ENCODE data around the gene STX12.
"Not testable (repeated sequence)": the region's sequence is repeated elsewhere in the genome, so short reads cannot be mapped to it uniquely, and the experiment has no call there.

The STX12 gene

DNA sequence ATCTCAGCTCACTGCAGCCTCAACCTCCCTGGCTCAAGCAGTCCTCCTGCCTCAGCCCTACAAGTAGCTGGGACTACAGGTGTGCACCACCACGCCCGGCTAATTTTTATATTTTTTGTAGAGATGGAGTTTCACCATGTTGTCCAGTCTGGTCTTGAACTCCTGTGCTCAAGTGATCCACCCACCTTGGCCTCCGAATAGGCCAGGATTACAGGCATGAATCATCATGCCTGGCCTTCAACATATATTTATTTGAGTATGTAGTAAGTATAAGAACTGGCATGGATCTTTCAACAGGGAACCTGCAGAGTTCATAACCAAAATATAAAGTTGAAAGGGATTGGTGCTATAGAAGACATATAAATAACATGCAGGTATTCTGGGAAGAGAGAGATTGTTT lies 2.3 kb downstream of the STX12 start:
- peak; percentile 52 for DNase-seq (ENCODE audit: low read depth)

DNA sequence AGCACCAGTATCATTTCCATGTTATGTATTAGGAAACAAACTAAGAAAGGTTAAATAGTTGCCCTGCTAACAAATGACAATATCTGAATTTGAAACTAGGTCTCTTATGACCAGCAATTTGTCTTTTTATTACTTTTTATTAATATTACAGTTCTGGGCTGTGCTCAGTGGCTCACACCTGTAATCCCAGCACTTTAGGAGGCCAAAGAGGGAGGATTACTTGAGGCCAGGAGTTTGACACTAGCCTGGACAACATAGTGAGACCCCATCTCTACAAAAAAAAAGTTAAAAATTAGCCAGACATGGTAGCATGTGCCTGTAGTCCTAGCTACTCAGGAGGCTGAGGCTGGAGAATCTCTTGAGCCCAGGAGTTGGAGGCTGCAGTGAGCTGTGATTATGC lies 3.3 kb downstream of the STX12 start:
- DNase-seq (ENCODE audit: low read depth) = not testable (repeated sequence)

DNA sequence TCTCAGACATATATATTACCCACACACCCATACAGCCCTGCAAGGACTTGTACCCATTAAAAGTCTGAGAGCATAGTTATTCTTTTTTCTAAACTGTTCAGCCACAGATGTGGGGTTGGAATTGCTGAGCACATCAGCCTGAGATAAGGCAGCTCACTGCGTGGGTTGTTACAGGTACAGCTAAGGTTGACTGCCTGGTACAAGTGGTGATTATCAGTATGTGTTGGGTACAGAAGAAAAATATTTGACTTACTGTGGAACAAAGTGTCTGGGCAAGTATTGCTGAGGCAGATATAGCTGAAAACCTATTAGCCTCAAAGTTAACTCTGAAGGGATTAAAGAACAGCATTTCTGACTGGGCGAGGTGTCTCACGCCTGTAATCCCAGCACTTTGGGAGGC lies 5.0 kb downstream of the STX12 start:
- no peak for DNase-seq (ENCODE audit: low read depth)

DNA sequence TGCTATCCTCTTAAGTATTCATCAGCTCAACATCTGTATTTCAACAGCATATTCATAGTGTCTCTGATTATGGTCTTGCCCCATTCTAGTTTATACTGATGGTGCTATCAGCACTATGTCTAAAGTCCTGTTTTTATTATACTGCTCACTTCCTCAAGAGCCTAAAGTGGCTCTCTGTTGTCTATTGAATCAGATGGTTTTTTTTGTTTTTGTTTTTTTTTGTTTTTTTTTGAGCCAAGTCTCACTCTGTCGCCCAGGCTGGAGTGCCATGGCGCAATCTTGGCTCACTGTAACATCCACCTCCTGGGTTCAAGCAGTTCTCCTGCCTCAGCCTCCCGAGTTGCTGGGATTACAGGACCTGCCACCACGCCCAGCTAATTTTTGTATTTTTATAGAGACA lies 6.1 kb downstream of the STX12 start:
- DNase-seq (ENCODE audit: low read depth) = no peak

DNA sequence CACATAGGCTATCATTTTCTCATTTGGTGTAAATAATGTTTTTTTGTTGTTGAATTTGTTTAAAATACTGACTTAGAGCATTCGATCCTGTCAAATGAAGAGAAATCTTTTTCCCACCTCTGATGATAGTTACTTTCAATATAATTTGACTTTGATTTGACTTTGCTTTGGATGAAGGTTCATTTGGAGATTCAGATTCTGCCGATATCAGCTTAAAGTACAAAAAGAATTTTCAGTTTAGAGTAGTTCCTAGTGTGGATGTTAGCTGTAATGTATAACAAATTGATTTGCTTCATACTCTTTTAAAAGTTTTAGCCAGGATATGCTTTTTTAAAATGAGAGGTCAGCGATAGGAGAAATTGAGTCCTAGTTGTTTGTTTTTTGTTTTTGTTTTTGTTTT lies 9.9 kb downstream of the STX12 start:
- DNase-seq (ENCODE audit: low read depth) = no peak

DNA sequence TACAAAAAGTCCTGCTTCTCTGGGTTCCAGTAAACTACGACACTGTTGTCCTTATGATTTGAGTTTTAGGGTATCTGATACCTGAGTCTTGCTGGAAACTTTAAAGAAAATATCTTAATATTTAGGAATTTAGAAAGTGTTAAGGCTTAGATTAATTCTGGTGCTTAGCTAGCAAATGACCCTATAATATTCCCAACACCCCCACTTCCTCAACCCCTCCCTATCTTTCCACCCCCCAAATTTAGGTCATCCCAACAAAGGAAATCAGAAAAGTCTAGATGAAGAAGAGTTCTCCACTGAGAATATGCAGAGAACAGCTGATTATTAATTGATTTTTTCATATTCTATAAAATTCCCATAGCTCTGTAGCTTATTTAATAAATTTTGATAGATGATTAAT lies 11.7 kb downstream of the STX12 start:
- no peak for DNase-seq (ENCODE audit: low read depth)

DNA sequence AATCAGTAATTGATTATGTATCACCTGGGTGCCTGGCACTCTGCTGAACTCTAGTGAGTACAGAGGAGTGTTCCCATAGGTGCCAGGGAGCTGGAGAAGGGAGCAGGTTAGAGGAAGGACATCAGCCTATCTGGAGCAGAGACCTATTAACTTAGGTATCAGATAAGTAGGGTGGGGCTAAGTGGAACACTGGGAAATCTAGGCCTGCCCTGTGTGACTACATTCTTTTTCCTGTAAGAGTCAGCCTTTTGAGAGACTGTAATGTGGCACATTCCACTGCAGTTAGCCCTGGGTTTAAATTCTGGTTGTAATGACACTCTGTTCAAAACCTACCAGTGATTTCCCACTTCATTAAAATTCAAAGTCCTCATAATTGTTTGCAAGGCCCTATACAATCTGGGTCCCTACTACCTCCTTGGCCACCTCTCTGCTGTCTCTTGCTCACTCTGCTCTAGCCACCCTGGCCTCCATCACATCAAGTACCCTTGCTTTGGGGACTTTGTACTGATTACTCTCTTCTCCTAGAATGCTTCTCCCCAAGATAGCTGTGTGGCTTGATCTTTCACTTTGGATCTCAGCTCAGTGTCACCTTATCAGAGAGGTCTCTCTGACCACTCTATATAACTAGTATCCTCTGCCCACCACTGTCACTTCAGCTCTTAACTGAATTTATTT lies 12.9 kb downstream of the STX12 start:
- peak; percentile 47 for DNase-seq (ENCODE audit: low read depth)

DNA sequence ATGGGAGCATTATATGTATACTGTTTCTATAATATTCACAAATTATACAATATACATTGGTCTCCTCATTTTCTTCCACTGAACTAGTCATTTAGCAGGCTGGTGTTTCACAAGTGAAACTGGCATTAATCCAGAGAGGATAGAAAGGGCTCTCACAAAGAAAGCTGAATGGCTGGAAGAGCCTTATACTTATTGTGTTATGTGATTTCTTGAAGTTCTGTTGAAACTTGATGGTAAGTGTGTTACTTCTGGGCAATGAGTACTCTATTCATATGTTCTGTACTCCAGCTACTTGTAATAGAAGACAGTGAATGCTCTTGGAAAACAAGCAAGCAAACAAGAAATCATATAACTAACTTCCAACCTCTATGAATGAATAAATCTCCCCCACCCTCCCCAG lies 14.9 kb downstream of the STX12 start:
- DNase-seq (ENCODE audit: low read depth) = peak; percentile 87

DNA sequence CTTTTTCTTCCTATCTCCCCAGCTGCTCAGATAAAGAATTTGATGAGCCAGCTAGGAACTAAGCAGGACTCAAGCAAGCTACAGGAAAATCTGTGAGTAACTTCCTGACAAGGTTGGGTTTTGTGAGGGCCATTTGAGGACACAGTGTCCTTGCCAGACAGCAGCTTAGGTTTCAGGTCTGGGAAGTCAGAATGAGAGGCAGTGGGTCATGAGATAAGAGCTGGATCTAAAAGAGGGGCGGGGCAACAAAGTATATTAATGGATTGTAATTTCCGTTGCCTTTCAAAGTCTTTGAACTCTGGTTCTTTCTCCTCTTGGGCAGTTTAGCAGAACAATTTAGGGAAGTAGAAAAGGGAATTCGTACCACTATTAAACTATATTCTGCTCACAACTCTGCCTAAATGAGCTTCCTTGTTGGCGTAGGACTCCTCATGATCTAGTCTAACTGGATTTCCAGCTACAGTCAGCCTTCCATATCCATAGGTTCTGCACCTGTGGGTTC lies 16.6 kb downstream of the STX12 start:
- DNase-seq (ENCODE audit: low read depth) = peak; percentile 83

DNA sequence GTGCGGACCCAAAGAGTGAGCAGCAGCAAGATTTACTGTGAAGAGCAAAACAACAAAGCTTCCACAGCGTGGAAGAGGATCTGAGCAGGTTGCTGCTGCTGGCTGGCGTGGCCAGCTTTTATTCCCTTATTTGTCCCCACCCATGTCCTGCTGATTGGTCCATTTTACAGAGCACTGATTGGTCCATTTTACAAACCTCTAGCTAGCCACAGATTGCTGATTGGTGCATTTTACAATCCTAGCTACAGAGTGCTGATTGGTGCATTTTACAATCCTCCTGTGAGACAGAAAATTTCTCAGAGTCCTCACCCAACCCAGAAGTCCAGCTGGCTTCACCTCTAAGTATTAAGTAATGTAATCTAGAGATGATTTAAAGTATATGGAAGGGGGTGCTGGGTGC lies 17.3 kb downstream of the STX12 start:
- not testable (repeated sequence) for DNase-seq (ENCODE audit: low read depth)

DNA sequence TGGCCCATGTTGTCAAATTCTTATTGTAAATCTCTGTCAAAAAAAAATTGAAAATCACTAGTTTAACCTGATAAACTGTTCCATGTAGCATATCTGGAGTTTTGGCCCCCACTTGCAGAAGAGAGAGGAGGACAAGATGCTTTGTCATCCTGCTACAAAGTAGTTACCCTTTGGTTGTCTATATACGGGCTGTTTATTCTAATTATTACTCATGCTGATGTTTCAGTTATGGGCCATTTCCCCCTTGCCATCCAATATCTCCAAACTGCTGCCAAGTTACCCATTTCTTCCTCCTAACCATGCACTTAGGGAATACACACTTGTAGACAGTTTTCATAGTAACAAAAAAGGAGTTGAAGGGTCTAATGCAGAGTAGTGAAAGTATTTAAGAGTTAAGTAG lies 22.6 kb downstream of the STX12 start:
- DNase-seq (ENCODE audit: low read depth) = no peak

DNA sequence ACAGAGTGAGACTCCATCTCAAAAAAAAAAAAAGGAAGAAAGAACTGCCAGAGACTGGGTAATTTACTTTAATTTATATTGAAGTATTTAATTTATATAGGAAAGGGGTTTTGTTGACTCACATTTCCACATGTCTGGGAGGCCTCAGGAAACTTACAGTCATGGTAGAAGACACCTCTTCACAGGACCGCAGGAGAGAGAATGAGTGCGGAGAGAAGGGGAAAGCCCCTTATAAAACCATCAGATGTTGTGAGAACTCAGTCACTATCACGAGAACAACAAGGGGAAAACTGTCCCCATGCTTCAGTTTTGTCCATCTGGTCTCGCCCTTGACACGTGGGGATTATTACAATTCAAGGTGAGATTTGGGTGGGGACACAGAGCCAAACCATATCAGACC lies 31.8 kb downstream of the STX12 start:
- DNase-seq (ENCODE audit: low read depth) = no peak

DNA sequence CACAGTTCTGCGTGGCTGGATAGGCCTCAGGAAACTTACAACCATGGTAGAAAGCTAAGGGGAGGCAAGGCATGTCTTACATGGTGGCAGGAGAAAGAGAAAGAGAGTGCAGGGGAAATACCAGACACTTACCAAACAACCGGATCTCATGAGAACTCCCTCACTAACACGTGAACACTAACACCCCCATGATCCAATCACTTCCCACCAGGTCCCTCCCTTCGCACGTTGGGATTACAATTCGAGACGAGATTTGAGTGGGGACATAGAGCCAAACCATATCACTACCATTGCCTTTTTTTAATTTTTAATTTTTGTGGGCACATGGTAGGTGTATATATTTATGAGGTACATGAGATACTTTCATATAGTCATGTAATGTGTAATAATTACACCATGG lies 33.7 kb downstream of the STX12 start:
- DNase-seq (ENCODE audit: low read depth) = no peak

DNA sequence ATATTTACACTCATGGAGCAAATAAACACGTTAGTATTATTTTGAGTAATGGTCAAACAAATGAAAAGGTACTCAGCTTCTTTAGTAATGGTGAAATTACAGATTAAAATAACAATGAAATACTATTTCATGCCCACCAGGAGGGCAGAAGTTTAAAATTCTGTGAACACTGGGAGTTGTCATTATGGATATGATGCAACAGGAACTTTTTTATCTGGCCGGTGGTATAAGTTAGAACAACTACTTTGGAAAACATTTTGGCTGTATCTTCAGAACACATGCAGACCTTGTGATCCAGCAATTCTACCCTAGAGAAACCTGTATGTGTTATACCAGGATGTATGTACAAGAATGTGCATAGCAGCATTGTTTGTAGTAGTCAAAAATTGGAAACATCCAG lies 34.4 kb downstream of the STX12 start:
- no peak for DNase-seq (ENCODE audit: low read depth)

DNA sequence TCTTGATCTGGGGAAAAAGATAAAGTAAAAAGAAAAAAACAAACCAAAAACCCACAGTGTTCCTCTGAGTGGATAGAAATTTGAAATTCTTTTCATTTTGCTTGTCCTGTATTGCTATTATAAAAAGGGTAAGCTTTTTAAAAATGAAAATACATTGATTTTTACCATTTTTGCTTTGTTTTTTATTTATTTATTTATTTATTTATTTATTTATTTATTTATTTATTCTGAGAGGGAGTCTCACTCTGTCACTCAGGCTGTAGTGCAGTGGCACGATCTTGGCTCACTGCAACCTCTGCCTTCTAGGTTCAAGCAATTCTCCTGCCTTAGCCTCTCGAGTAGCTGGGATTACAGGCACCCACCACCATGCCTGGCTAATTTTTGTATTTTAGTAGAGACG lies 35.1 kb downstream of the STX12 start:
- not testable (repeated sequence) for DNase-seq (ENCODE audit: low read depth)

DNA sequence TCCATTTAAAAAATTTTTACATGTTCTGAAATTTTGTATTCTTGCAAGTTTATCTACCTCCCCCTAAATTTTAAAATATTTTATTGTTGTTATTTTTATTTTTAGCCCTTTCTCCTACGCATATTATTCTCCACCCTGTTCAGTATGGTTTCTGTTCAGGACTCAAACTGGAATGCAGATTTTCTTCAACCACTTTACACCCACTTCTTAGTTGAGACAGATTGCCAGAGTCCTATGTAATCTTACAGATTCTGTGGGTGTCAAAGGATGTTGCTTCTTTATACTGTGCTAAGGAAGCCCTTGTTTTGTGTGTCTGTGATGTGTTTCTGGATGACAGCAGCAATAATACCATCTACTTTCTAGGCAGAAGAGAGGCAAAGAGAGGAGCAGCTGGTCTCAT lies 36.9 kb downstream of the STX12 start:
- DNase-seq (ENCODE audit: low read depth) = no peak

DNA sequence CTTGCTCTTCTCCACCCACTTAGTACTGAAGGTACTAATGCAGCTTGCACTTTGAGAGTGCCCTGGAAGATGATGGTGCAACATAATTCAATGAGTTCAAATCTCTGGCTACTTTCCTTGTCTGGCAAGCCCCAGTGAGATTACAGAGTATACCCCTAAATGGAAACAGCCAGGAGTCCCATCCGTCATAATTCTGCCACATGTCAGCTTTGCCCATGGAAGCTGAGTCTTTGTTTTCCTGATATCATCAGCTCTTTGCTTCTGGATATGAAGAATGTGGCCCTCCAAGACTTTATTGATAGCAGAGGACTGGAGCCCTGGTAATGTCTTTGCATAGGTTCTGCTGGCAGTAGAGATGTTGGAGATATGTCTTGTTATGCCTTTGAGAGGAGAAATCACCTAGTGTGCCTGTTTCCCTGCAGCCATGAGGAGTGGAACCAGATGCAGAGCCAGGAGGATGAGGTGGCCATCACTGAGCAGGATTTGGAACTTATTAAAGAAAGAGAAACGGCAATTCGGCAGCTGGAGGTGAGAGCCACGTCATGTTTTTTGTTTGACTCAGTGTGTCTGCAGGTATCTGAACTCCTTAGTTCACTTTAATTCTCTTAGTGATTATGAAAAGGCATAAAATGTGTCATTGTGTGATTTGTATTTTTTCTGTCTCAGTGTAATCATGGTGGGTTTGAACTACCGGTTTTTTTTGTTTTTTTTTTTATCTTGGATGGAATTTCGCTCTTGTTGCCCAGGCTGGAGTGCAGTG lies 38.9 kb downstream of the STX12 start:
- no peak for DNase-seq (ENCODE audit: low read depth)

DNA sequence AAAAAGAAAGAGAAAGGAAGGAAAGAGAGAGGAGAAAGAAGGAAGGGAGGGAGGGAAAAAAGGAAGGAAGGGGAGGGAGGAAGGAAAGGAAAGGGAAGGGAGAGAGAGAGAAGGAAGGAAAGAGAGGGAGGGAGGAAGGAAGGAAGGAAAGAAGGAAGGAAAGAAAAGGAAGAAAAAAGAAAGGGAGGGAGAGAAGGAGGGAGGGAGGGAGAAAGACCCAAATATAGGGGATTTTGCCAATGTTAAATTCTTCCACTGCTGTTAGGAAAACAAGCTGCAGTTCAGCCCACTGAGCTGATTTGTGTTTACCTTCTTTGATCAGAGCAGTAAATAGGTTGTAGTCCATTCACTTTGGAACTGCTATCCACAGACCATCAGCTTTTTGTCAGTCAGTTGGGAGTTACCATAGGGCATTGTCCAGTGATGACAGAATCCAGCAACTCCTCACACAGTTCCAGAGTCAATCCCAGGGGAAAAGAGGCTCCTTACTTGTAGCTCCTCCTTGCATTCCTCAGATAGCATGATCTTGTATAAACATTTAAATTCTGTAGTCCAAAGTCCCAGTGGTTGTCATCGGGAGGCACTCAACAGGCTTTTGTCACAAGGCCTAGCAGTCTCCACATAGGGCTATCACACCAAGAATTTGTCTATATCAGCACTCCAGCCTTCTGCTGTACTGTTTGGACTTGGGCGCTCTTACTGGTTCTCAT lies 44.1 kb downstream of the STX12 start:
- DNase-seq (ENCODE audit: low read depth) = no peak

DNA sequence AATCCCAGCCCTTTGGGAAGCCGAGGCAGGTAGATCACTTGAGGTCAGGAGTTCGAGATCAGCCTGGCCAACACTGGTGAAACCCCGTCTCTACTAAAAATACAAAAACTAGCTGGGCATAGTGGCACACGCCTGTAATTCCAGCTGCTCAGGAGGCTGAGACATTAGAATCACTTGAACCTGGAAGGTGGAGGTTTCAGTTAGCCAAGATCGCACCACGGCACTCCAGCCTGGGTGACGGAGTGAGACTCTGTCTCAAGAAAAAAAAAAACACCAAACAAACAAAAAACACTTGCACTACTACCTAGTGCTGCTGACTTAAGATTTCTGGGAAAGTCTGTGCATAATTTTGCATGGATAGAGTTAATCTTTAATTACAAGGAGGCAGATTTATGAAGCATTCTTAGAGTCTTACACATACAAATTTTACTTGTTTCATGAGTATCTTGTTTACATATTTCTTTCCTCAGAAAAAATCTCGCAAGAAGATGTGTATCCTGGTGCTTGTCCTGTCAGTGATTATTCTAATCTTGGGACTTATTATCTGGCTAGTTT lies 48.8 kb downstream of the STX12 start:
- DNase-seq (ENCODE audit: low read depth) = no peak

DNA sequence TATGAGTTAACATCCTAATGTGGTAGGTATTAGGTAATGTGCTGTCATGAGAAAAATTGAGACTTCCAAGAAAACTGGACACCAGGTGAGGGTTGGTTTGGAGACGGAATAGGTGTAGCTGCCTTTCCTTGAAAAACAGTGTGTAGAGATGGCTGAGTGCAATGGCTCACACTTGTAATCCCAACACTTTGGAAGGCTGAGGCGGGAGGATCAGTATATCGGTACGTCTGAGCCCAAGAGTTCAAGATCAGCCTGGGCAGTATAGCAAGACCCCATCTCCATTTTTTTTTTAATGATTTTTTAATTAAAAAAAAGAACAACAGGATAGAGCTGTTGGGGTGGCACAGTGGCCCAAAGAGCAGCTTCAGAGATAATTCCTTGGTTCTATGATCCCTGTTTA lies 50.8 kb downstream of the STX12 start:
- DNase-seq (ENCODE audit: low read depth) = no peak

DNA sequence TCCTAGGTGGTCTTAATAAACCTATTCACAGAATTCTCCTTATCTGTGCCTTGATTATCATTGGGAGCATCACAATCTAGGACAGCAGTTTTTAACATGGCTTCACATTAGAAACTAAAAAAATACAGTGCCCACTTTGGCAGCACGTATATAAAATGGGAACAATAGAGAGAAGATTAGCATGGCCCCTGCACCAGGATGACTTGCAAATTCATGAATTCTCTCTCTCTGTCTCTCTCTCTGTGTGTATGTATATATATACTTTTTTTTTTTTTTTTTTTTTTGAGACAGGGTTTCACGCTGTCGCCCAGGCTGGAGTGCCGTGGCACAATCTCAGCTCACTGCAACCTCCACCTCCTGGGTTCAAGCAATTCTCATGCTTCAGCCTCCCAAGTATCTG lies 51.4 kb downstream of the STX12 start:
- DNase-seq (ENCODE audit: low read depth) = no peak

DNA sequence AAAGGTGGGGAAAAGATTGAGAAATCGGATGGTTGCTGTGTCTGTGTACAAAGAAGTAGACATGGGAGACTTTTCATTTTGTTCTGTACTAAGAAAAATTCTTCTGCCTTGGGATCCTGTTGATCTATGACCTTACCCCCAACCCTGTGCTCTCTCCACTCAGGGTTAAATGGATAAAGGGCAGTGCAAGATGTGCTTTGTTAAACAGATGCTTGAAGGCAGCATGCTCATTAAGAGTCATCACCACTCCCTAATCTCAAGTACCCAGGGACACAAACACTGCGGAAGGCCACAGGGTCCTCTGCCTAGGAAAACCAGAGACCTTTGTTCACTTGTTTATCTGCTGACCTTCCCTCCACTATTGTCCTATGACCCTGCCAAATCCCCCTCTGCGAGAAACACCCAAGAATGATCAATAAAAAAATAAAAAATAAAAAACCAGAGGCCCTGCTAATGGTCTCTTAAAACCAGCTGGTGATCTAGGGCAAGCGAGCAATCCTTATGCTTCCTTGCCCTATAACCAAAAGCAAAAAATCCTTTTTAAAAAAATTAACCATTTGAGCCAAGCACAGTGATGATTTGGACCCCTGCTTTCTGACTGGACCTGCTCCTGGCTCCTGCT lies 56.4 kb downstream of the STX12 start:
- DNase-seq (ENCODE audit: low read depth) = not testable (repeated sequence)

Measured in iris pigment epithelial cell (primary cell).